Neural progenitor cell (in vitro differentiated cells): ENCODE measurements around the gene NPSR1. TPM values are rescaled to one million over a fixed set of nuclear protein-coding genes. Genes with fewer than 3 reads are reported as not detected.

Experiments used
- DNase-seq: peaks from one replicate; pipeline ENCODE4 v3.0.0-alpha.2; 2016; ENCODE audit warnings: low spot score
- H2AFZ ChIP-seq: fragments of 200-600 bp; sonication (generic); replicated peaks from 2 replicates; pipeline ENCODE4 v1.6.1; 2016; ENCODE audit warnings: antibody characterized with exemption
- H3F3A ChIP-seq: fragments of 200-600 bp; sonication (generic); 2 replicates; pipeline ENCODE4 v1.6.1; 2016; ENCODE audit warnings: antibody characterized with exemption, low read depth
- H3K27ac ChIP-seq: fragments of 200-600 bp; sonication (generic); 2 replicates; pipeline ENCODE4 v1.5.1; 2016; ENCODE audit warnings: mild to moderate bottlenecking
- H3K27me3 ChIP-seq: fragments of 200-600 bp; sonication (generic); 2 replicates; pipeline ENCODE4 v1.6.1; 2016; ENCODE audit warnings: mild to moderate bottlenecking, moderate library complexity
- H3K36me3 ChIP-seq: fragments of 200-600 bp; sonication (generic); 2 replicates; pipeline ENCODE4 v1.5.1; 2016
- H3K4me1 ChIP-seq: fragments of 200-600 bp; sonication (generic); 2 replicates; pipeline ENCODE4 v1.6.1; 2016; ENCODE audit warnings: mixed run types
- H3K4me2 ChIP-seq: fragments of 200-600 bp; sonication (generic); 2 replicates; pipeline ENCODE4 v1.6.1; 2016
- H3K4me3 ChIP-seq: fragments of 200-600 bp; sonication (generic); 2 replicates; pipeline ENCODE4 v1.5.1; 2016
- H3K79me2 ChIP-seq: fragments of 200-600 bp; sonication (generic); 2 replicates; pipeline ENCODE4 v1.6.1; 2016; ENCODE audit warnings: low read depth
- H3K9ac ChIP-seq: fragments of 200-600 bp; sonication (generic); 2 replicates; pipeline ENCODE4 v1.6.1; 2016
- H3K9me3 ChIP-seq: fragments of 200-600 bp; sonication (generic); 2 replicates; pipeline ENCODE4 v1.5.1; 2016; ENCODE audit warnings: low read depth
- H4K20me1 ChIP-seq: fragments of 200-600 bp; sonication (generic); 2 replicates; pipeline ENCODE4 v1.6.1; 2016; ENCODE audit warnings: low read depth
- H3K27ac Mint-ChIP-seq: 3 replicates; pipeline ENCODE4 v1.8.0; 2021; ENCODE audit warnings: mixed read lengths
- H3K27me3 Mint-ChIP-seq: 2 replicates; pipeline ENCODE4 v1.8.0; 2022; ENCODE audit warnings: low read depth, mild to moderate bottlenecking, inconsistent platforms, moderate library complexity, mixed read lengths; ENCODE audit not compliant: insufficient read depth
- H3K36me3 Mint-ChIP-seq: 3 replicates; pipeline ENCODE4 v1.8.0; 2021; ENCODE audit warnings: mixed read lengths
- H3K4me1 Mint-ChIP-seq: 3 replicates; pipeline ENCODE4 v1.8.0; 2021; ENCODE audit warnings: mixed read lengths
- H3K4me3 Mint-ChIP-seq: 3 replicates; pipeline ENCODE4 v1.8.0; 2021; ENCODE audit warnings: mild to moderate bottlenecking, moderate library complexity, mixed read lengths
- H3K9me3 Mint-ChIP-seq: 3 replicates; pipeline ENCODE4 v1.8.0; 2020; ENCODE audit warnings: mixed read lengths
- CTCF ChIP-seq: fragments of 200-600 bp; sonication (generic); IDR thresholded peaks from 2 replicates; pipeline ENCODE4 v1.5.1; 2017; ENCODE audit warnings: antibody characterized with exemption, mild to moderate bottlenecking
- EZH2 ChIP-seq: fragments of 200-600 bp; sonication (generic); IDR thresholded peaks from 2 replicates; pipeline ENCODE4 v1.6.1; 2017; ENCODE audit warnings: antibody characterized with exemption, mild to moderate bottlenecking, moderate library complexity
- EZH2phosphoT487 ChIP-seq: fragments of 200-600 bp; sonication (generic); IDR thresholded peaks from 2 replicates; pipeline ENCODE4 v1.6.1; 2017; ENCODE audit warnings: antibody characterized with exemption
- total RNA-seq: library from RNA; depleted of rRNA; stranded (reverse); fragments of >200 nt; gene quantifications from 2 replicates; pipeline ENCODE4 v1.2.3, GENCODE V29; 2015; ENCODE audit warnings: low replicate concordance

NPSR1 gene
- total RNA-seq, 1 donor from 2014 or later, result not detected

- no peaks in the 10 kb centered on the region for H3F3A ChIP-seq
- H3K79me2 ChIP-seq, result no peaks in the 10 kb centered on the region
- no peaks in the 10 kb centered on the region for H3K36me3 Mint-ChIP-seq
Measured at GRCh38 chr7:34653787-34654186, 4.2 kb upstream of the NPSR1 start.

GRCh38 chr7:34655384-34655783 is 2.6 kb upstream of the NPSR1 start:
- Histone ChIP-seq H3K4me2 (no peak overlapping the region), H4K20me1 (no peaks in the 10 kb centered on the region), H3K4me3 (no peak overlapping the region), H3K27ac (peak overlapping the region; percentile 25), H3K9ac (no peak overlapping the region), H3K27me3 (no peaks in the 10 kb centered on the region), H3F3A (no peaks in the 10 kb centered on the region), H2AFZ (no peak overlapping the region), H3K9me3 (no peaks in the 10 kb centered on the region), H3K4me1 (peaks cover 14% of the 10 kb centered on the region), H3K36me3 (peaks cover 5% of the 10 kb centered on the region), H3K79me2 (no peaks in the 10 kb centered on the region)
- peak; percentile 49 for DNase-seq
- Mint-ChIP-seq H3K9me3 (peaks cover 8% of the 10 kb centered on the region), H3K27me3 (peaks cover 2% of the 10 kb centered on the region), H3K27ac (no peak overlapping the region), H3K4me1 (peaks cover 14% of the 10 kb centered on the region), H3K36me3 (no peaks in the 10 kb centered on the region), H3K4me3 (no peak overlapping the region)
- TF ChIP-seq CTCF, result no peak
- TF ChIP-seq EZH2phosphoT487, result no peak
- no peak for TF ChIP-seq EZH2

More at GRCh38 chr7:34653787-34654186, 4.2 kb upstream of the NPSR1 start:
- Histone ChIP-seq H2AFZ (no peak overlapping the region), H3K9me3 (no peaks in the 10 kb centered on the region), H3K4me3 (no peak overlapping the region), H3K27me3 (no peaks in the 10 kb centered on the region), H3K4me2 (no peak overlapping the region), H3K9ac (no peak overlapping the region), H3K4me1 (no peaks in the 10 kb centered on the region), H3K36me3 (peaks cover 6% of the 10 kb centered on the region), H3K27ac (no peak overlapping the region), H4K20me1 (no peaks in the 10 kb centered on the region)
- Mint-ChIP-seq H3K4me1 (peaks cover 6% of the 10 kb centered on the region), H3K4me3 (no peak overlapping the region), H3K27ac (no peak overlapping the region), H3K9me3 (peaks cover 11% of the 10 kb centered on the region), H3K27me3 (peaks cover 2% of the 10 kb centered on the region)
- DNase-seq, result no peak
- no peak for TF ChIP-seq EZH2
- no peak for TF ChIP-seq EZH2phosphoT487
- no peak for TF ChIP-seq CTCF

- H3F3A ChIP-seq, result no peaks in the 10 kb centered on the region
- no peaks in the 10 kb centered on the region for H3K79me2 ChIP-seq
- H3K4me2 ChIP-seq, result no peak overlapping the region
- peaks cover 15% of the 10 kb centered on the region for H3K4me1 ChIP-seq
- Mint-ChIP-seq H3K9me3 (peaks cover 8% of the 10 kb centered on the region), H3K4me3 (no peak overlapping the region), H3K4me1 (peaks cover 15% of the 10 kb centered on the region), H3K36me3 (no peaks in the 10 kb centered on the region), H3K27me3 (no peaks in the 10 kb centered on the region), H3K27ac (no peak overlapping the region)
- no peak for TF ChIP-seq EZH2
- TF ChIP-seq CTCF, result no peak
- no peak for TF ChIP-seq EZH2phosphoT487
- H3K9me3 ChIP-seq, result no peaks in the 10 kb centered on the region
- no peaks in the 10 kb centered on the region for H3K27me3 ChIP-seq
- no peak overlapping the region for H3K9ac ChIP-seq
- no peak overlapping the region for H2AFZ ChIP-seq
- DNase-seq, result no peak
- no peak overlapping the region for H3K4me3 ChIP-seq
- H4K20me1 ChIP-seq, result no peaks in the 10 kb centered on the region
- H3K27ac ChIP-seq, result no peak overlapping the region
- no peaks in the 10 kb centered on the region for H3K36me3 ChIP-seq
Measured at GRCh38 chr7:34656041-34656440, 2.0 kb upstream of the NPSR1 start.
